GM20431 (cell line): ENCODE data around the gene CHST8.

Experiments used
- in situ Hi-C: fragments of 300-500 bp; cut with MseI, MboI; formaldehyde crosslinking; loops from one replicate; pipeline ENCODE4 v1.15.0; 2020; ENCODE audit warnings: low sequenced_read_pairs; ENCODE audit not compliant: unreplicated experiment

The CHST8 gene

GRCh38 chr19:33668968-33669367, 47.2 kb downstream of the CHST8 start:
- in situ Hi-C loops: no loop called here

GRCh38 chr19:33669376-33669775, 47.6 kb downstream of the CHST8 start:
- in situ Hi-C loops: no loop called here

- in situ Hi-C loops: no loop called here
Observed at GRCh38 chr19:33670398-33670797, 48.6 kb downstream of the CHST8 start.

GRCh38 chr19:33671211-33671610, 49.5 kb downstream of the CHST8 start:
- in situ Hi-C loops: no loop called here

- in situ Hi-C loops: no loop called here
Observed at GRCh38 chr19:33673258-33673875, 51.6 kb downstream of the CHST8 start.

GRCh38 chr19:33673996-33674625, 52.4 kb downstream of the CHST8 start:
- in situ Hi-C loops: no loop called here

GRCh38 chr19:33674626-33675367, 53.0 kb downstream of the CHST8 start:
- in situ Hi-C loops: no loop called here

GRCh38 chr19:33675501-33676124, 53.9 kb downstream of the CHST8 start:
- in situ Hi-C loops: no loop called here

- in situ Hi-C loops: no loop called here
Observed at GRCh38 chr19:33676999-33677665, 55.4 kb downstream of the CHST8 start.

GRCh38 chr19:33677745-33678426, 56.1 kb downstream of the CHST8 start:
- in situ Hi-C loops: no loop called here

GRCh38 chr19:33678796-33679585, 57.2 kb downstream of the CHST8 start:
- in situ Hi-C loops: no loop called here

GRCh38 chr19:33679696-33680095, 57.9 kb downstream of the CHST8 start:
- in situ Hi-C loops: no loop called here

GRCh38 chr19:33681081-33681680, 59.4 kb downstream of the CHST8 start:
- in situ Hi-C loops: no loop called here

- in situ Hi-C loops: no loop called here
Observed at GRCh38 chr19:33683881-33684537, 62.3 kb downstream of the CHST8 start.

- in situ Hi-C loops: no loop called here
Observed at GRCh38 chr19:33684538-33685232, 62.9 kb downstream of the CHST8 start.

GRCh38 chr19:33685541-33685940, 63.8 kb downstream of the CHST8 start:
- in situ Hi-C loops: no loop called here

- in situ Hi-C loops: no loop called here
Observed at GRCh38 chr19:33686262-33686661, 64.5 kb downstream of the CHST8 start.
